Right lobe of liver (tissue), 6 donors: Measurements from ENCODE around the gene PRDM1. TPM values are rescaled to one million over a fixed set of nuclear protein-coding genes. Genes with fewer than 3 reads are reported as not detected.
A peak's percentile ranks its signal among the peaks of the same experiment; 100 is the strongest.

Source experiments
- ATAC-seq, 4 donors: fragments of 200-7000 bp; cut with Tn5 transposase; one replicate each; pipeline ENCODE4 v1.9.1; 2020; ENCODE audit warnings: mild to moderate bottlenecking in 4 of 4, moderate library complexity in 4 of 4
- DNase-seq, 3 donors: peaks; one replicate each; pipeline ENCODE4 v3.0.0-alpha.2; 2020
- H3K27ac ChIP-seq, 3 donors: fragments of 200-600 bp; one replicate each; pipeline ENCODE4 v1.8.0; 2022
- H3K27me3 ChIP-seq, 2 donors: fragments of 200-600 bp; one replicate each; pipeline ENCODE4 v1.8.0; 2022
- H3K36me3 ChIP-seq, 4 donors: fragments of 200-600 bp; sonication (generic) in 1 of 4; one replicate each; pipeline versions ENCODE4 v1.5.1 to v1.8.0; 2017 to 2022; ENCODE audit warnings: control low read depth in 1 of 4
- H3K4me1 ChIP-seq, 4 donors: fragments of 200-600 bp; sonication (generic) in 1 of 4; one replicate each; pipeline versions ENCODE4 v1.5.1 to v1.8.0; 2017 to 2022; ENCODE audit warnings: control low read depth in 1 of 4
- H3K4me3 ChIP-seq, 3 donors: fragments of 200-600 bp; one replicate each; pipeline ENCODE4 v1.8.0; 2022
- H3K9me3 ChIP-seq, 4 donors: fragments of 200-600 bp; sonication (generic) in 1 of 4; one replicate each; pipeline versions ENCODE4 v1.5.1 to v1.8.0; 2017 to 2022; ENCODE audit warnings: control low read depth in 1 of 4
- POLR2A ChIP-seq: fragments of 450-650 bp; IDR thresholded peaks from one replicate; pipeline ENCODE4 v1.6.1; 2017; ENCODE audit warnings: antibody characterized with exemption, mild to moderate bottlenecking
- WGBS: methylation state at CpG from one replicate; pipeline ENCODE4 v1.1.6; 2018; ENCODE audit warnings: low coverage, low lambda C conversion rate; ENCODE audit not compliant: insufficient coverage; ENCODE audit errors: missing lambda C conversion rate; 5-methylcytosine and 5-hydroxymethylcytosine counted together
- intact Hi-C, 2 donors: fragments of 100-400 bp; cut with DNase I; formaldehyde crosslinking; loops; one replicate each; pipeline versions ENCODE4 v1.11.2 to v1.14.1; 2022
- total RNA-seq, 6 experiments: library from RNA; depleted of rRNA in 2 of 6; stranded (reverse); fragments of >200 nt in 2 of 6; fragmentation: NEBNext Ultra II Directional in 3 of 6; extraction: Animal tissue kit (Norgen Biotek cat#: 25700) in 3 of 6; gene quantifications; one replicate each; pipeline versions ENCODE4 v1.1.0 to v1.2.4, GENCODE V29; 2016 to 2023
- TF ChIP-seq, protein P1 (sequence below), 4 donors: fragments of 200-600 bp in 3 of 4; fragments of 450-650 bp in 1 of 4; IDR thresholded peaks; one replicate each; pipeline versions ENCODE4 v1.5.1 to v1.8.0; 2016 to 2022; ENCODE audit warnings: antibody characterized with exemption in 4 of 4, mild to moderate bottlenecking in 2 of 4
- donor health status: DM: no; HTN: yes; CAD: no.
- donor health status: DM: no; HTN: no; CAD: no.
- donor health status: DM: no; HTN: no; CAD: no.
- donor health status: DM: no; HTN: yes; CAD: no.
- donor health status: DM: no; HTN: yes; CAD: no.

PRDM1 gene
- total RNA-seq, 6 experiments from 2014 or later, result 0.86 to 2.8 (median 1.3) TPM

GRCh38 chr6:106064142-106064541 lies 22.0 kb upstream of the PRDM1 start:
- DNase-seq, result no peak
- Histone ChIP-seq H3K9me3 (no peaks in the 10 kb centered on the region), H3K27me3 (no peaks in the 10 kb centered on the region), H3K4me1 (no peaks in the 10 kb centered on the region), H3K4me3 (no peak overlapping the region), H3K27ac (no peak overlapping the region), H3K36me3 (no peaks in the 10 kb centered on the region)
- 56% methylated on average over 2 of the region's 3 CpGs for WGBS
- intact Hi-C loops, result no loop called here
- no peak for ATAC-seq
- no peak for TF ChIP-seq POLR2A
- TF ChIP-seq, protein P1, sequence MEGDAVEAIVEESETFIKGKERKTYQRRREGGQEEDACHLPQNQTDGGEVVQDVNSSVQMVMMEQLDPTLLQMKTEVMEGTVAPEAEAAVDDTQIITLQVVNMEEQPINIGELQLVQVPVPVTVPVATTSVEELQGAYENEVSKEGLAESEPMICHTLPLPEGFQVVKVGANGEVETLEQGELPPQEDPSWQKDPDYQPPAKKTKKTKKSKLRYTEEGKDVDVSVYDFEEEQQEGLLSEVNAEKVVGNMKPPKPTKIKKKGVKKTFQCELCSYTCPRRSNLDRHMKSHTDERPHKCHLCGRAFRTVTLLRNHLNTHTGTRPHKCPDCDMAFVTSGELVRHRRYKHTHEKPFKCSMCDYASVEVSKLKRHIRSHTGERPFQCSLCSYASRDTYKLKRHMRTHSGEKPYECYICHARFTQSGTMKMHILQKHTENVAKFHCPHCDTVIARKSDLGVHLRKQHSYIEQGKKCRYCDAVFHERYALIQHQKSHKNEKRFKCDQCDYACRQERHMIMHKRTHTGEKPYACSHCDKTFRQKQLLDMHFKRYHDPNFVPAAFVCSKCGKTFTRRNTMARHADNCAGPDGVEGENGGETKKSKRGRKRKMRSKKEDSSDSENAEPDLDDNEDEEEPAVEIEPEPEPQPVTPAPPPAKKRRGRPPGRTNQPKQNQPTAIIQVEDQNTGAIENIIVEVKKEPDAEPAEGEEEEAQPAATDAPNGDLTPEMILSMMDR (IDR thresholded peaks at IDR 0.05), result no peak

GRCh38 chr6:106064756-106065155 lies 21.4 kb upstream of the PRDM1 start:
- TF ChIP-seq, protein P1 (IDR thresholded peaks at IDR 0.05), result no peak
- TF ChIP-seq POLR2A, result no peak
- H3K27ac ChIP-seq, result no peak overlapping the region
- WGBS, result no CpG with 5 or more reads among the region's 1 CpG
- no peak overlapping the region for H3K4me3 ChIP-seq
- intact Hi-C loops, result no loop called here
- no peaks in the 10 kb centered on the region for H3K36me3 ChIP-seq
- DNase-seq (no peak), ATAC-seq (no peak)
- no peaks in the 10 kb centered on the region for H3K27me3 ChIP-seq
- no peaks in the 10 kb centered on the region for H3K9me3 ChIP-seq
- no peaks in the 10 kb centered on the region for H3K4me1 ChIP-seq

GRCh38 chr6:106066989-106067388 lies 19.1 kb upstream of the PRDM1 start:
- TF ChIP-seq, protein P1 (IDR thresholded peaks at IDR 0.05), result no peak
- TF ChIP-seq POLR2A, result no peak
- DNase-seq (no peak), ATAC-seq (no peak)
- Histone ChIP-seq H3K4me1 (no peaks in the 10 kb centered on the region), H3K9me3 (no peaks in the 10 kb centered on the region), H3K36me3 (no peaks in the 10 kb centered on the region), H3K27me3 (peaks cover 0 to 7% of the 10 kb centered on the region in 2 donors), H3K27ac (no peak overlapping the region), H3K4me3 (no peak overlapping the region)
- WGBS, result 75% methylated on average over 1 of the region's 1 CpG
- intact Hi-C loops, result no loop called here

GRCh38 chr6:106069478-106069877 lies 16.7 kb upstream of the PRDM1 start:
- Histone ChIP-seq H3K36me3 (no peaks in the 10 kb centered on the region), H3K27me3 (peaks cover 0 to 8% of the 10 kb centered on the region in 2 donors), H3K4me1 (no peaks in the 10 kb centered on the region), H3K4me3 (no peak overlapping the region), H3K9me3 (no peaks in the 10 kb centered on the region), H3K27ac (no peak overlapping the region)
- DNase-seq (no peak), ATAC-seq (peak; percentile 37 to 56 (median 52))
- TF ChIP-seq, protein P1 (IDR thresholded peaks at IDR 0.05), result no peak
- no peak for TF ChIP-seq POLR2A
- 4% methylated on average over 6 of the region's 8 CpGs for WGBS
- intact Hi-C loops, result no loop called here

DNA sequence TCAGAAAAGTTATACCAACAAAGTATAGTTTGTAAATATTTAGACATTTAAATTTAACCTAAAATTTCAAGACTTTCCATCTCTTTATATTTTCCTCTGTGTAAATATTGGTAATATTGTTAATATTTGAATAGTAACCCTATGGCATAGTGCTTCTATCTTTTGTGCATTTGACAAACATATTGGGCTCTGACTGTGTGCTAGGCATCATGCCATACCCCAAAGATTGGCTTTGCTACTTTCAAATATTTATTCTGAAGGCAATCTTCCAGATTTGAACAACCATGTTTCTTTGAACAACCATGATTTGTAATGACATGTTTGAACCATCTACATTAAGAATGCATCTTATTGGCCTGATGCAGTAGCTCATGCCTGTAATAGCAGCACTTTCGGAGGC lies 15.5 kb upstream of the PRDM1 start:
- no peak for TF ChIP-seq POLR2A
- TF ChIP-seq, protein P1 (IDR thresholded peaks at IDR 0.05), result no peak
- intact Hi-C loops, result no loop called here
- Histone ChIP-seq H3K27me3 (peaks cover 0 to 8% of the 10 kb centered on the region in 2 donors), H3K9me3 (no peaks in the 10 kb centered on the region), H3K27ac (no peak overlapping the region), H3K4me3 (no peak overlapping the region), H3K4me1 (no peaks in the 10 kb centered on the region), H3K36me3 (no peaks in the 10 kb centered on the region)
- DNase-seq, result no peak
- WGBS, result 80% methylated on average over 1 of the region's 1 CpG
- no peak for ATAC-seq
